G401 (cell line): ENCODE measurements around the gene SCAANT1. TPM values are rescaled to one million over a fixed set of nuclear protein-coding genes. Genes with fewer than 3 reads are reported as not detected.

Source experiments
- DNase-seq: peaks from one replicate; pipeline ENCODE4 v3.0.0-alpha.2; 2015; ENCODE audit warnings: low spot score
- in situ Hi-C: cut with HindIII; loops from 2 replicates; pipeline ENCODE4 v1.10.0; 2016; ENCODE audit warnings: low sequenced_read_pairs, mixed read lengths
- total RNA-seq: library from RNA; depleted of rRNA; stranded (reverse); fragments of >200 nt; shearing (Covaris generic); gene quantifications from 2 replicates; pipeline ENCODE4 v1.2.3, GENCODE V29; 2014

SCAANT1 gene
- total RNA-seq, 1 experiment from 2014 or later, result not detected

DNA sequence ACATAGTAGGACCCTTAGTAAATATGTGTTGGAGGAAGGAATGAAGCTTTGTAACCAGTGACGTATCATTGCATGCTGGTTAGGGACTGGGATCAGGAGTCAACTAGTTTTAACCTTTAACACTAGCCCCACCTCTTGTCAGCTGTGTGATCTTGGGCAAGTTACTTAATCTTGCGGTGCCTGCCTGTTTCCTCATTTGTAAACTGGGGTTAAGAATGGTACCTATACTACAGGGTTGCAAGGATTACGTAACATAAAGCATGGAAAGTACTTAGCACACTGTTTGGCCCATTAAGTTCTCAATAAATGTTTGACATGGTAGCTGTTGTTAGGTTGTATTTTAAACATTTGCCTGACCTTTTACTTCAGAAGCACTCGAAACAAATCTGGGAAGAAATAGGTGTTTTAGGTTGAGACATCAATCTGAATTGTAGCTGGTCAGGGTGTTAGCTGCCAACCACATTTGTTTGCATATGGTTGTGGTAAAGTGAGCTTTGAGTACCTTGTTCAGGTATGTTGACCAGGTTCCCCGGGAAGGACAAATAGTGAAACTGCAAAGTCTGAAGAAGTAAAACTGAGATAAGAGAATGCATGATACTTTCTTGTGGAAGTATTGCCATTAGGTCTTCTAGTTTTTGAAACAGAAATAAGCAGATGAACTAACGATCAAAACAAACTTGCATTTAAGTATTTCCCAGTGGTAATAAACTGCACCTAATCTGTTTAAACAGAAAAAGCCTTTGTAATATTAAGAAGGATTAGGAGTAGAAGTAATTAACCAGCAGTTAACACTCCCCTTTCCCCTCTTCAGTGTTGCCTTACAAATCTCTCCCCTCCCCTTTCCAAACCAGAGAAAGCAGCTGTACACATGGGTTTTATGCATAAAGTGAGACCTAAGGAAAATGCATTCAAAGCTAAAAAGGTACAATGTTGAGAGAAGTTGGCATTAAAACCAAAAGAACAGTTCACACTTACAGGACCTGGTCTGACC, 25.8 kb upstream of the SCAANT1 start:
- in situ Hi-C loops, result no loop called here
- no peak for DNase-seq

DNA sequence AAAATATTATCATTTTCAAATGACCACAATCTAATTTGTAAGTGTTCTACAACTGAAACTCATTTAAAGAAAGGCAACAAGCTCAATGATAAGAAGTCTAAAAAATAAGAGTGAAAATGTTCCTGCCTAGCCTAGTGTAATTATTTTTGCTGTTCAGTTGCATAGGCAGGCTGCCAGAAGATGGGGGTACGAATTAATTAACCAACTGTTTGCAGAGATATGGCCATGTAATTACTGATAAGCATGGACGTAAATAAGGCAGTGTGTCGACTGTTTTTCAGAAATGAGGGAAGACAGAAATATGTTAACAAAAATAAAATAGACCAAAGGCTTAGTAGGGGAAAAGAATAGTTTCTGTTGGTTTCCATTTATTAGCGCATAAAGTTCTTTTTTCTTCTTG, 24.7 kb upstream of the SCAANT1 start:
- peak; percentile 36 for DNase-seq
- in situ Hi-C loops, result no loop called here

DNA sequence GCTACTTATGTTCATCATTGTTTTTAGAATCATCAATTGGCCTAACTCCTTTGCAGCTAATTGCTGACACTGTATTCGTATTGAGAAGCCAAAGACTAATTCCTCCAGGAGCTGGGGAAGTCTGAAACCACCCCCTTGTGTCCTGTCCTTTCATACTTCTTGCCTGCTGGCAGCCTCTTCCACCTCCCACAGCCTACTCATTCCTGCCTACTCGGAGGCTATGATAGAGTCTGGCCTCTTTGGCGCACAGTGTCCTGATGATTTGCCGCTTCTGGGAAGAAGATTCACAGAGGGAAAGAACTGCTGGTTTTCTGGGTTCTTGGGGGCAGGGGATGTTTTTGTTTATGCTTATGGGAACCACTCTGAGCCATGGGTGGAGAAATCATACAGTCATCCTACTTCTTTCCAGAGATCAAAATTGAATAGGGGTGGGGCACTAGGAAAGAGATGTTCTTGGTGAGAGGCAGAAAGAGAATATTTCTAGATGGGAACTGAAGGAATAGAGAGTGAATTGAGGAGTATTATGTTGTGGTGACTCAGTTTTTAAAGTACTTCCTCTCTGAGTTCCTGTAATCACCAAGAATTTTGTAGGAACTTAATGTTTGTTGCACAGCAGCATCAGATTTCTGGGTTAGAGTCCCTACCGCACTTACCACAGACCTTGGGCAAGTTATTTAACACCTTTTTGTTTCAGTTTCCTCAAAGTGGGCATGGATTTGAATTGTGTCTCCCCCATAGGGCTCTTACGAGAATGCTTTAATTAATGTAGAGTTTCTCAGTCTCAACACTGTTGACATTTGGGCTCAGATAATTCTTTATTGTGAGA, 22.1 kb upstream of the SCAANT1 start:
- DNase-seq, result no peak

DNA sequence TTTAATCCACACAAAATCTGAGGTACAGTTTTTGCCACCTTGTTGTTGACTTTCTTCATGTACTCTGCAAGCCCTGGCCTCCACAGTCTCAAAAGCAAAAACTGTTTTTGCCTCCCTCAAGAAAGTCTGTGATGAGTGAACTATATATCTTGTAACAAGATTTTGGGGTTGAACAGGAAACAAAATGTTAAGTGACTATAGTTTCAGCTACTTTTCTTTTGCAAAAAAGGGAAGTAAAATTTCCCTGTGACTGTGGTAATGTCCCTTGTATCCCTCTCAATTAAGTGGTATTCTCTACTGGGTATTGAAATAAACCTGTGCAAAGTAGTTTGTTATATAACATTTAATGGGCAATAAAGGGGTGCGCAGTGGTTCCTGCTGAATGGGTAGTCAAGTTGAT, 21.3 kb upstream of the SCAANT1 start:
- in situ Hi-C loops, result no loop called here
- no peak for DNase-seq

More for the DNA sequence above, 22.1 kb upstream of the SCAANT1 start:
- in situ Hi-C loops, result no loop called here

DNA sequence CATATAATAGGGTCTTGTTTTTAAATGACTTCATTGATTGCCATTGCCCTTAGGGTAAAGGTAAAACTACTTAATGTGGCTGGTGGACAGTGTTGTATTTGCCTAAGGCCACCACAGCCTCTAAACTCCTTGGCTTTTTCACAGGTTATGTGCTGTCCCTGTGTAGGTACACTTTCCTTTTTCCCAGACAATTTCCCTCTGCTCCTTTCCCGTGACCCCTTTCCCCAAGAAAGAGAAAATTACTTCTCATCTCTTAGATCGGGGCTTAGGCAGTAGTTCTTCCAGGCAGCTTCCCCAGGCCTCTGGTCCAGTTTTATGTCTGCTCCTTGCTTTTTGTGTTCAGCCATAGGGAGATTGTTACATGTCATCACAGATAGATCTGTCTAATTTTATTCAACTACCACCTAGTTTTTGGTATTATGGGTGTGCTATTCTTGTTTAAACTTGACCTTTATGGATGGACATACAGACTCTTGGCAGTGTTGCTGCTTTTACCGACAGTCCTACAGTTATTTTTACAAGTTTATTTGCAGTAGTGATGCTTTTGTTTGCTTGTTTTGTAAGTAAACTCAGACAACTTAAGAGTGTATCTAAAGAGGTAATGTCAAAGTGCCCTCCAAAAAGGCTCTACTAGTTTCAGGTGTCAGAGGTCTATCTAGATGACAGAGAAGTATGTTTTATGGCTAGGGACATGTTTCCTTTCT, 20.5 kb upstream of the SCAANT1 start:
- in situ Hi-C loops, result no loop called here
- no peak for DNase-seq

DNA sequence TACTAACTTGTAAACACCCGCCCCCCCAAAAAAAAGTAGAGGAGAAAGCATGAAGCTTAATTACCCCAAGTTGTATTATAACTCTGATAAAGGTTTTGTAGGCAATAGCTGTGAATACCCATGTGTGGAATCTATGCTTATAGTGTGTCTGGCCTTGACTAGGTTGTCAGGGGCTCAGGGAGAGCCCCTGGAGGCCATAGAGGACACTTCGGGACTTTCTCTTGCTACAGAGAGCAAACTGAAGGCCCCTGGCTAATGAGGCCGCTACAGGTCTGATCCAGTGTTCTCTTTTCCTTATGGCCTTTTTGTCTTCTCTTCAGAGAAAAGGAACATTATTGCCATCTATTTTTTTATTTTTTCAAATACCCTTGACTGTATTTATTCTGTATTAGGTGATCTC, 19.1 kb upstream of the SCAANT1 start:
- no peak for DNase-seq
- in situ Hi-C loops, result no loop called here

DNA sequence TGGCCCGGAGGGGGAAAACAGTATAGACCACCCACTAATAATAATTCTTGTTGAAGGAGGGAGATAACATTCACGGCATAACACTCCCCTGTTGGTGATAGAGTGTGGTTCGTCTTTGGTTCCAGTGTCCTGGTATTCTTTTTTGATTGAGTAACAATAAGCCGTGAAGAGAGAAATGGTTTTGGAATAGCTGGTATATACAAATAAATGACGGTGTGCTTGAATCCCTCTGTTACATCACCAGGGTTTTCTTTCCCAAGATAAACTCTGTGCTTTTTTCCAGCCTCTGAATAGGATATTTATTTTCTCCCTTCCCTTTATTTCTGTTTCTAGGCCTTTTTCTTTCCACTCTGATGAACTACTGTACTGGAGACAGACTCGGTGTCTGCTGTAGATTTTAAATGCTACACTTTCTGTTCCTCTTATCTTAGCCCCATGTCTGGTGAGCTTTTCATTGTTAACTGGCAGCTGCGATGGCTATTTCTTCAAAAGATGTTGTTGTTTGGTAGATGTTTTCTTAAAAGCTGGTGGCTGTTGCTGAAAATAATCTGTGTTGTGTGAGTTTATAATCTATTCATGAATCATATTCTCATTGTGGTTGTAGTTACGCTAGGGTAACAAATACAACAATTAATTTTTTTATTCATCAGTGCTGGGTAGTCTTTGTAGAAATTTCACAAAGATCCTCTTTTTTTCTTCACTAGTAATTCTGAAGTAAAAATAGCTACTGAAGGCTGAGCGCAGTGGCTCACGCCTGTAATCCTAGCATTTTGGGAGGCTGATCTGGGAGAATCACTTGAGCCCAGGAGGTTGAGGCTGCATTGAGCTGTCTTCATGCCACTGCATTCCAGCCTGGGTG, 15.5 kb upstream of the SCAANT1 start:
- no peak for DNase-seq
- in situ Hi-C loops, result no loop called here

DNA sequence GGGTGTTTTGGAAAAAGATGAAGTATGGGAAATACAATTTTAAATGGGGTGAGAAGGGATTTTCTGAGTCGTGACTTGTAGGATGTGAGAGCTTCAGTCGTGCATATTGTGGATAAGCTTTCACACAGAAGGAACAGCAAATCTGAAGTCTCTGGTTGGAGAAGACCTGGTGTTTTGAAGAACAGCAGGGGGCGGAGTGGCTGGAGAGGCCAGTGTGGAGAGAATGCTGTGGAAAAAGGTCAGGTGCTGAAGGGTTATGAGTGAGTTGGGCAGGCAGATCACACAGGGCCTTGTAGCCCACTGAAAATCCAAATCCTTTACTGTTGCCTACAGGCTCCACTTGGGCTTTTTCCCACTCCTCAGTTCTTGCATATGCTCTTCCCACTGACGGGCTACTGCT, 14.1 kb upstream of the SCAANT1 start:
- in situ Hi-C loops, result no loop called here
- no peak for DNase-seq

DNA sequence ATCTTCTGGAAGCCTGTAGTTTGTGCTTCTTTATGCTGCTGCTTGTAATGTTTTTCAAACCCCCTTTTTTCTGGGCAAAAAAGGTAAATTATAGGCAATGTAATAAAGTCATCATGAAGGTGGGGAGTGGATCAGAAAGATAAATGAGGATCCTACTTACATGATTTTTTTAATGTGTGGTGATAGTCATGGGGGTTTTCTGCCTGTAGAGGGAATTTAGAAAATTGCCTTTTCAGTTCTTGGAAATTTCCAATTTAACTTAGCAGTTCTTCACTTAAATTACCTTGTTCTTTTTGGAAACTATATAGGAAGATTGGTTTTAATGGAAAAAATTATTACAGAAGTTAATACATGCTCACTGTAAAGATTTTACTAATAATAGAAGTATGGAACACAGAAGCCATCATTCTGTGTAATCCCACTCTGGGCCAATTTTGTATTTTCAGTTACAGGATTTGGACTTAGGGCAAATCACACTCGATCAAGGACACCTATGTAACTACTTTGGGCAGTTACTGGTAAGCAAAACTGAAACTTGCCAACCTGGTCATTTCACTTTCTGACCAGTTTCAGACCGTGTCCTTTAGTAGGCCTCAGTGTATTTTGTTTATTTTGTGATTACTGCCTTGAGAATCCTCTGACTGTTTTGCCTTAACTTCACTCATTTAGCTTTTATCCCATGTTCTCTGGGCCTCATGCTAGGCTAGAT, 10.5 kb upstream of the SCAANT1 start:
- in situ Hi-C loops, result no loop called here
- no peak for DNase-seq

DNA sequence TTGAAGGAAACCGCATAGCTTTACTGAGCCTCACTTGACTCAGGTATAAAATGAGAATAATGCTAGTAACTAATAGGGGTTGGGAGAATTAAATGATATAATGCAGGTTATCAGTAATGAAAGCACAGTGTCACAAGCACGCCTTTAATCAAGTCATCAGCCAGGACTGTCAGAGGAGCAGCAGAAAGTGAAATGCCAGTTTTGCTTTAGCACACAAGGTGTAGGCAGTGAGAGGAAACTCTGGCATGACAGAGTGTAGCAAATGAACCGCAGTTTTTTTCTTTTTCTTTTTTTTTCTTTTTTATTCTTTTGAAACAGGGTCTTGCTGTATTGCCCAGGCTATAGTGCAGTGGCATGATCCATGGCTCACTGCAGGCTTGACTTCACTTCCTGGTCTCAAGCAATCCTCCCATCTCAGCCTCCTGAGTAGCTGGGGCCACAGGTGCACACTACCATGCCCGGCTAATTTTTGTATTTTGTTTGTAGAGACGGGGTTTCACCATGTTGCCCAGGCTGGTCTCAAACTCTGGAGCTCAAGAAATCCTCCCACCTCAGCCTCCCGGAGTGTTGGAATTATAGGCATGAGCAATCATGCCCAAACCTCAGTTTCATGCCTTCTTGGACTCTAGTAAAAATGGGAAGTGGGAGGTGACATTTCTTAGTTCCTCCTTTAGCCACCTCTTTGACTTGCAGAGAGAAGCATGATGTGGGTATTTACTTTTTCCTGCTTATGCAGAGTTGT, 9.7 kb upstream of the SCAANT1 start:
- in situ Hi-C loops, result no loop called here
- DNase-seq, result no peak

DNA sequence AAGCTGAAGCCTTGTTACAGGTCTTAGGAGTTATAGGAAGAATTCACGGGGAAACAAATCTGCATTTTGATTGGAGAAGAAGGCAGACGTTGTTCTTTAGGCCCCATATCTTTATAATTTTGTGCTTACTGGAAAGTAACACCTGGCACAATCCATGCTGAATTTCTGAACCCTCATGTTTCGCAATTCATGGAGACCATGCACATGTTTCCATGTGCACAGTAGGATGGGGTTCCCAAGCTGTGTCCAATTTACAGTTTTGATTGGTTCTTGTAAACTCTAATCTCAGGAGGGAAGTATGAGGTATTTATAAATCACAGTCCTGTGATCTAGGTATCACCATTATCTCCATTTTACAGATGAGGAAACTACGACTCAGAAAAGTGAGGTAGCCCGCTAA, 7.8 kb upstream of the SCAANT1 start:
- no peak for DNase-seq
- in situ Hi-C loops, result no loop called here

DNA sequence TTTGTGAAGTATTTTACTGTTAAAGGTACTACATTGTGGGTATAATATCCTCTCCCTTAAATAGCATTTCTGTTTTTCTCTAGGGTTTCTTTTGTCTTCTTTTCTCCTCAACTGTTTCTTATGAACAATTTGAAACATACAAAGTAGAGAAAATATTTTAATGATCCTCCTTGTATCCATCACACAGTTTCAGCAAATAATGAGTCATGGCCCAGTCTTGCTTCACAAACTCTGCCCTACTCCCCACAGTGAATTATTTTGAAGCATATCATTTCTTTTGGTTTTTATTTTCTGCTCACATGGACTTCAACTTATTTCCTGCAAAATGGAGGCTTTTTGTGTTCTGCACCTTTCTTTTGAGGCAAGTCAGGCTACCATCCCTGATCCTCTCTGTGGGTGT, 6.1 kb upstream of the SCAANT1 start:
- DNase-seq, result no peak
- in situ Hi-C loops, result no loop called here

DNA sequence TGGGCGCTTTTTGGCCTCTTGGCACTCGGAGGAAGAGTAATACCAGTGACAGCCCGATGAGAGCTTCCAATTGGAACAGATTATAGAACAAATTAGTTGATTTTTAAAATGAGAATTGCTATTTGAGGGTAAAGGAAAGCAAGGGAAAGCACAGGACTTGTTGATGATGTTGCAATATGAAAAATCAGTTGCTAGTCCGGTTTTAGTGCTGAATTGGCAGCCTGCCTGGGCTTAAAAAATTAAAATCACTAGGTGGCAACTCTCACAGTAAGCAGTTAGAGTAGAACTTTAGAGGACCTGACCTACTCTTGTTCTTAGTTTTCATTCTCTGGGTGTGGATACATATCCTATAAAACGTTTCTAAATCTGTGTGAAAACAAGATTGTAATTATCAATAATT, 2.1 kb upstream of the SCAANT1 start:
- in situ Hi-C loops, result no loop called here
- DNase-seq, result no peak

DNA sequence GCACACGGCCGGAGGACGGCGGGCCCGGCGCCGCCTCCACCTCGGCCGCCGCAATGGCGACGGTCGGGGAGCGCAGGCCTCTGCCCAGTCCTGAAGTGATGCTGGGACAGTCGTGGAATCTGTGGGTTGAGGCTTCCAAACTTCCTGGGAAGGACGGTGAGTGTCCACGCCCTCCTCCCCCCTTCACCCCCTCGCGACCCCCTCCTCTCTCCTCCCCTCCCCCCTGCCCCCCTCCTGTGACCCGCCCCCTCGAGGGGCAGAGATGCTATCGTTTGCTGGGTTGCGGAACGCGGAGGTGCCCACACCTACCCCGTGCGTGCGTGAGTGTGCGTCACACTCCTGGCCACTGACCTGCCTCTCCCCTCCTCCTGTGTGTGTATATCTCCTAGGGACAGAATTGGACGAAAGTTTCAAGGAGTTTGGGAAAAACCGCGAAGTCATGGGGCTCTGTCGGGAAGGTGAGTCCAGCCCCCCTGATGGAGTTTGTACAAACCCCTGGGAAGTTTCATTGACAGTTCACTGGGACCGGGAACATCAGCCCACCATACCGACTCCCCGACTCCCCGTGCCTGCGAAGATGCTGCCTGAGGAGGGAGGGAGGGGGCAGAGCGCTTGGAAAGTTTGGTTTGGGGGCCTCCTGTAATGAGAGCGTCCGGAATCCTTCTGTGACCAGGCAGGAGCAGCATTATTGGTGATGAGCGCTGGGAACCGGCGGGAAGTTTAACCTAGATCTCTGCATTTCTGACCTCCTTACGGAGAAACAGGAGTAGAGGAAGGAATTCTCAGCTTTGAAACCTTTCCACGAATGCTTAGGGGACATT, 795 bp upstream of the SCAANT1 start:
- in situ Hi-C loops, result no loop called here
- DNase-seq, result peak; percentile 56

DNA sequence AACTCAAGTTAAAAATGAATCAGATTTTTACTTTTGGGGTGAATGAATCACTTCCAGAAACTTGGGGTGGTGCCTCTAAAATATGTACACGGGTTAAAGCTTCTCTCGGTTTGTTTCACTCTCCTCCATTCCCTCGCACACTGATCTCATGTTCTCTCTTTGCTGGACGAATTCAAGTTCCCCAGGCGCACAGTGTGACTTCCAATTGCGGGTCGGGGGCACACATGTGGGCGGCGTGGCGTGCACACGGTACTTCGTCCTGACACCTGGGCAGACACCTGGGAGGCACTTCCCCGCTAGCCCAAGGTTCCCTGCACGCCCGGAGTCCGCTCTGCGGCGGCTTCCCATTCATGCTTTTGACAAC, 692 bp downstream of the SCAANT1 start:
- in situ Hi-C loops, result no loop called here
- no peak for DNase-seq

DNA sequence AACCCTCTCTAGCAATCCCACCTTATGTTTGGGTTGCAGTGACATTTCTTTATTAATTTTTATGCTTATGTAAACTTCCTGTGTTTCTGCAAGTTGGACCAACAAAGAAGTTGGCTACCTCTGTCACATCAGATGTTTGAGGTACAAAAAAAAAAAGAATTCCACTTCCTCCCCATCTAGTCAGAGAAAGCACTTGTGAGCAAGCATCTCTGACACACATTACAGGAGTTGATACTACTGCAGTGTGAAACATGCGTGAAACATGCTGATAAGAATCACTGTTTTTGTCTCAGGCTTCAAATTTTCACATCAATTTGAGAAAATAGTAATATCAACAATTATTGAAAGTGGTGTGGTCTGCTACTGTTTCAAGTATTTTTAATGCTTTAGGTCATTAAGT, 1.3 kb downstream of the SCAANT1 start:
- in situ Hi-C loops, result no loop called here

DNA sequence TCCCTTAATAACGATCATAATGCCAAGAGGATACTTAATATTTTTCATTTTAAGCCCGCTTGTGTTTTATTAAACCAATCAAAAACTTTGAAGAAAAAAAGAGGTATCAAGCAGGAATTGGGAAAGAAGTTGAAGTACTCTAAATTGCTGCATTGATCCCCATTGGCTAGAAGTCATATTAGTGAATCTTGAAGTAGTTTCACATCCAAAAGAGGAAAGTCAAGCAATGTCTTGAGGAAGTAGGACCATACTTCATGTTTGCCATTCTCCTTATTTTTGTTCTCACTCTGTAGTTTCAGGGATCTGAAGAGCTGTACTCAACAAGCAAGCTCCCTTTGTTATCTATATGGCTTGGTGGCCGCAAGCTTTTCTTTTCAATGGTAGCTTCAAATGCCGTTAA, 2.2 kb downstream of the SCAANT1 start:
- DNase-seq, result no peak
- in situ Hi-C loops, result no loop called here

More for the DNA sequence above, 1.3 kb downstream of the SCAANT1 start:
- no peak for DNase-seq
